Fibroblast of upper back skin (primary cell): ENCODE results near the gene MYEOV.

Experiments
- DNase-seq: peaks from one replicate; pipeline ENCODE4 v3.0.0-alpha.2; 2013

The MYEOV gene

GRCh38 chr11:69265911-69266510 lies 27.9 kb upstream of the MYEOV start:
- no peak for DNase-seq

DNA sequence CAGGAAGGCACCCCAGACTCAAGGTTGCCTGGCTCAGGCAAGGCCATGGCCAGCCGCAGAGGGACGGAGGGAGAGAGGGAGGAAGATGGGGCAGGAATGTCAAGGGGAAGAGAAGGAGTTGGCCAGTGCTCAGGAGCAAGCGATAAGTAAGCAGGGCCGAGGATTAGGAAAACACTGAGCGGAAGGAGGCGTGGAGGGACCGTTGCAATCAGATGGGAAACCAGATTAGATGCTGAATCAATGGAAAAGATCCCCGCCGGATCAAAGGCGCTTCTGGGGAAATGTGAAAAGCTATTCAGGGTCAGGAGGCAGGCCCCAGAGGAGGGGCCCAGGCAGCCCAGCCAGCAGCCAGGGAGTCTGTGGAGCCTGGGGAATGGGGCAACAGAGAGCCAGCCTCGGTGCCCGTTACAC lies 26.6 kb upstream of the MYEOV start:
- DNase-seq, result no peak

DNA sequence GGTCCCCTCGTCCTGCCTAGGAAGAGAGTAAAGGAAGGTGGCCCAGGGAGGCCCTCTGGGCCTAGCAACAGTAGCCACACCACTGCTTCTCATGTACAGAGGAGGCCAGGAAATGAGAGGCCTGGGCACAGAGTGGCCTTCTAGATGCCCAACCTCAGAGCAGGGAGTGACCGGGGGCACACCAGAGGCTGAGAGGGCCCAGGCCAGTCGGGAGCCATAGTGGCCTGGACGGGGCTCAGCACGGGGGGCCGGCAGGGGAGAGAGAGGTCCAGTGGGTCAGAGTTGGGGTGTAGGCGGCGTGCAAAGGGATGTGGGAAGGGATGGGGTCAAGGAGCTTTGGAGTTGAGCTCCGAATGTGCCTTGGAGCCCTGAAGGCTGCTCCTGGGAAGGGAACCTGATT lies 25.0 kb upstream of the MYEOV start:
- no peak for DNase-seq

GRCh38 chr11:69269388-69269787 lies 24.6 kb upstream of the MYEOV start:
- no peak for DNase-seq

DNA sequence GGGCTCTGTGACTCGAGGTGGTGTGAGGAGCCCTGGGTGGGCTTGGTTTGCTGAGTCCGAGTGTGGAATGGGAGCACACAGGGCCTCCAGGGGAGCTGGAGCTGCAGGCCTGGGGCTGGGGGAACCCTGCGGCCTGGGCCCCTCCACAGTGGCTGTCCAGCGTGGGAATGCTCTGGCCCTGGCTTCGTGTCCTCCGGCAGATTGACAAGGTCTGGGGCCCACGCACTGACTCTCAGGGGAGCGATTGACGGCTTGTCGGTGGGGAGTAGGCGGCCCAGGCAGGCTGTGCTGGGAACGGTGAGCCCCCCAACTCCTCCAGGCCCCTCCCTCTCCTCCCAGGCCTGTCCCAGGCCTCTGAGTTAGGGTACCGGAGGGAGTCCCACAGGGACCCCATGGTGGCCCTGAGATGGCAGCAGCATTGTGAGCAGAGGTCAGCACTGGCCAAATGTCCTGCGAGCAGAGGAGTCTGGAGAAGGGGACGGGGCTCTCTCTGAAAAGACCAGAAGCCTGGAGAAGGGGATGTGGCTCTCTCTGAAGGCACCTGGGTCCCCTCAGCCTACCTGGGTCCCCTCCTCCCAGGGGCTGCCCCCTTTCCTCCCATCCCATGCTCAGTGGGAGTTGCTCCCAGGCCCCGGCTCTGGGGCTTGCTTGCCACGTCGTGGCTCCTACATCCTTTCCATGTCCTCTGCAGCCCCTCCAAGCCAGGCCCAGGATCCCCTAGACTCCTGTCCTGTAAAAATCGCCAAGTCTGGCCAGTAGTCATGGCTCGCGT lies 23.8 kb upstream of the MYEOV start:
- DNase-seq, result no peak

GRCh38 chr11:69270941-69271340 lies 23.0 kb upstream of the MYEOV start:
- DNase-seq, result no peak

DNA sequence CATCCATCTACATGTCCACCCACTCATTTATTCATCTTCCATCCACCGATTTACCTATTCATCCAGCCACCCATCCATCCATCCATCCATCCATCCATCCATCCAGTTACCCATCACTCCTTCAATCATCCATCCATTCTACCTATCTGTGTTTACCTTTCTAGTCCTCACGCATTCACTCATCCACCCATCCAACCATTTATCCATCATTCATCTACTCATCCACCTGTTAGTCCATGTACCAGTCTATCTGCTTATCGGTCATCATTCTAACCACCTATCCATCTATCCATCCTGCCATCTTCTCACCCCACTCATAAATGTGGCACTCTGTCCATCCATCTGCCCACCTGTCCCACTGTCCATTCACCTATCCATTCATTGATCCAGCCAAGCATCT lies 21.9 kb upstream of the MYEOV start:
- DNase-seq, result no peak

- no peak for DNase-seq
Measured at GRCh38 chr11:69272831-69273485, 21.0 kb upstream of the MYEOV start.

DNA sequence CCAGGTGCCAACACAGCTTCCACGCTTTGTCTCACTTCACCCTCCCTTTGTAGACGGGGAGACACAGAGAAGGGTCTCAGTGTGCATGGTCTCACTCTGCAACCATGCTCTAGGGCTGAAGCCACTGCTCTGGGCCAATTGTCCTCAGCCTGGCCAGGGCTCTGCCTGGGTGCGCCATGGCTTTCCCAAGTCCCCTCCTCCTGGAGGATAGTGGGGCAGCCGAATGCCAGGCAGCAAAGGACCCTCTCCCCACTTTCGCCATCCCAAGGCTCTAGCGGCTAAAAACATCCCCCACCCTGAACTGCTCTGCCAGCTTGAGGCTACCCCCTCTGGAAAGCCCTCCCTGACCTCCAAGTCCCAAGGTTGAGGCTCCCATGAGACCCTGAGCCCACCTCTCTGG lies 20.4 kb upstream of the MYEOV start:
- no peak for DNase-seq

GRCh38 chr11:69274531-69275016 lies 19.4 kb upstream of the MYEOV start:
- DNase-seq, result no peak

- no peak for DNase-seq
Measured at GRCh38 chr11:69275178-69275577, 18.8 kb upstream of the MYEOV start.

GRCh38 chr11:69276165-69276564 lies 17.8 kb upstream of the MYEOV start:
- no peak for DNase-seq

DNA sequence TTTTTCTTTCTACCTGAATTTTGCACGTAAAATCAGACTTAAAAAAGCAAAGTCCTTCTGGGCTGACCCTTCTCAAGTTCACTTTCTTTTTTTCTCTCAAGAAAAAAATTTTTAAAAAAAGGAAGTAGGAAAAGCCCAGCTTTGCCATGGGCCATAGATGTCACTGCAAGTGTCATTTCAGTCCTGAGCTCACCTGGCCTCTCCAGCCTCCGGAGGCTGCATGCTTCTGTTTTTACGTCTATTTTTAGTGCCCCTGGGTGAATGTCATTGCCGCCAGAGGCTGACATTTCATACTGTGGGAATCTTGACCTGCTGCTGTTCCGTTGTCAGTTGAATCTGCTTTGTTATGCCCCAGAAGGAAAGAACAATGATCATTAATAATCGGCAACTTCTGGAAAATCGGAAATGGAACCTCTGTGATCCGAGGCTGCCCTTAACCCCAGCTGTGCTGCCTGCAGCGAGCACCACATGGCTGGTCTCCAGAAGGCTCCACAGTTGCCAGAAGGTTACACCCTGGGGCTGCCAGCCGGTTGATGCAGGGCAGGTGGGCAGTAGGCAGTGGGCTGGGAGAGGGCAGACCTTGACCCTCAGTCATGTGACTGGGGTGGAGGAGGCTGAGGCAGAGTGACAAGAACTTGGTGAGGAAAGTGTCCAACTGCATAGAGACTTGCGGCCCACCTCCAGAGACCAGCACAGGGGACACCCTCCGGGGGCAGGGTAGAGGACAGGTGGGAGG lies 16.7 kb upstream of the MYEOV start:
- DNase-seq, result no peak

- DNase-seq, result no peak
Measured at GRCh38 chr11:69278091-69278867, 15.7 kb upstream of the MYEOV start.

DNA sequence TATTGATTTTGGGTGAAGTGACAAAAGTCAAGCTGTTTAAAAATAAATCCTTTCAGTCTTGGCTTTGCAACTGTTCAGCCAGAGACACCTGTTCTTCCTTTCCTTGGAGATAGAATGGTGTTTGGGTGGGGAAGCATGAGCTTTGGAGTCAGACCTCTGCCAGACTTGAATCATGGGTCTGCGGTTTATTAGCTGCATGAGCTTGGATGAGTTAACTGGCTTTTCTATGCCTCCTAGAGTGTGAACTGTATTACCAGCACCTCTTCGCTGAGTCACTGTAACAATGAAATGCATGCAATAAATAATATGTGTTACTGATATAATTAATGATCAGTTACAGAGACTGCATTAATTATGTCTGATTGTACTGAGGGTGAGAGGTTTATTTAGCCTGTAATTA lies 13.5 kb upstream of the MYEOV start:
- DNase-seq, result peak; percentile 85

- peak; percentile 94 for DNase-seq
Measured at GRCh38 chr11:69280994-69281393, 13.0 kb upstream of the MYEOV start.

GRCh38 chr11:69283446-69283845 lies 10.5 kb upstream of the MYEOV start:
- DNase-seq, result no peak

GRCh38 chr11:69284081-69284511 lies 9.9 kb upstream of the MYEOV start:
- peak; percentile 35 for DNase-seq

DNA sequence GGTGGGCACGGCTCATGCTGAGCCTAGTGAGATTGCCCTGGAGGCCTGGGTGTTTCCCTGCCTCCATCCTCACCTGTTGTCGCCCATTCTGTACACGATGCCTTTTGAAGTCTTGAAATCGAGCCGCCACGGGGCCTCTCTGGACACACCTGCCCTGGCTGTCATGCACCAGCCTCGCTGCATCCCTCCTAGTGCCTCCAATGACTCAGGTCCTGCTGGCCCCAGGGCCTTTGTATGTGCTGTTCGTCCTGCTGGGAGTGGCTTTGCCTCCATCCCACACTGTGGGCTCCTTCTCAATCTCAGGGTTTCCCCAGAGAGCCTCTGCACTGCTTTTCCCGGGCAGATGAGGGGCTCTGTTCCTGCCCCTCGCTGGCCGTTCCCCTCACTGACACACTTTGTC lies 8.9 kb upstream of the MYEOV start:
- no peak for DNase-seq

- no peak for DNase-seq
Measured at GRCh38 chr11:69285766-69286165, 8.2 kb upstream of the MYEOV start.

GRCh38 chr11:69286374-69287371 lies 7.3 kb upstream of the MYEOV start:
- no peak for DNase-seq
